GM12864 (cell line): ENCODE measurements around the gene PRKG1.

Source experiments
- DNase-seq: peaks from one replicate; pipeline ENCODE4 v3.0.0-alpha.2; 2011; ENCODE audit warnings: low read depth
- H3K4me3 ChIP-seq: 2 replicates; pipeline ENCODE4 v1.5.1; 2011; ENCODE audit warnings: mild to moderate bottlenecking, low read depth, low read length, control low read depth
- TF ChIP-seq, protein P1 (sequence below): IDR thresholded peaks from 2 replicates; pipeline ENCODE4 v1.5.1; 2011; ENCODE audit warnings: low read depth, mild to moderate bottlenecking, moderate library complexity, low read length, control low read depth, inconsistent platforms; ENCODE audit errors: missing control alignments

Gene PRKG1

DNA sequence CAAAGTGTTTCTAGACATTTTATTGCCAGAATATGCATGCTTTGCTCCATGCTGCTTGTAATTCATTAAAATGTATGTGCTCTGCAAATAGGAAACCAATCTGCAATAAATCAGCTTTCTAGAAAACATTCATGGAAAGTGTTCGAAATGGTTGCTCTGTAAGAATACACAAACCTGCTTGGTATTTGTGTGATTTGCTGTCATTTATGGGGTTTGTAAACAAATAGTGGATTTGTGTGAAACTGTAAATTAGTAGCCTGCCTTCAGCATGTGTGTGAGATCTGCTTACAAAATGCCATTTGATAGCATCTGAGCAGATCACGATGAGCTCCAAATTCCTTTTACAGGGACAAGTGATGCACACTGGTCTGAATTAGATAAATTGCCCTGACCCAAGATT is 844.2 kb downstream of the PRKG1 start:
- no peak for DNase-seq
- no peak overlapping the region for H3K4me3 ChIP-seq
- TF ChIP-seq, protein P1, sequence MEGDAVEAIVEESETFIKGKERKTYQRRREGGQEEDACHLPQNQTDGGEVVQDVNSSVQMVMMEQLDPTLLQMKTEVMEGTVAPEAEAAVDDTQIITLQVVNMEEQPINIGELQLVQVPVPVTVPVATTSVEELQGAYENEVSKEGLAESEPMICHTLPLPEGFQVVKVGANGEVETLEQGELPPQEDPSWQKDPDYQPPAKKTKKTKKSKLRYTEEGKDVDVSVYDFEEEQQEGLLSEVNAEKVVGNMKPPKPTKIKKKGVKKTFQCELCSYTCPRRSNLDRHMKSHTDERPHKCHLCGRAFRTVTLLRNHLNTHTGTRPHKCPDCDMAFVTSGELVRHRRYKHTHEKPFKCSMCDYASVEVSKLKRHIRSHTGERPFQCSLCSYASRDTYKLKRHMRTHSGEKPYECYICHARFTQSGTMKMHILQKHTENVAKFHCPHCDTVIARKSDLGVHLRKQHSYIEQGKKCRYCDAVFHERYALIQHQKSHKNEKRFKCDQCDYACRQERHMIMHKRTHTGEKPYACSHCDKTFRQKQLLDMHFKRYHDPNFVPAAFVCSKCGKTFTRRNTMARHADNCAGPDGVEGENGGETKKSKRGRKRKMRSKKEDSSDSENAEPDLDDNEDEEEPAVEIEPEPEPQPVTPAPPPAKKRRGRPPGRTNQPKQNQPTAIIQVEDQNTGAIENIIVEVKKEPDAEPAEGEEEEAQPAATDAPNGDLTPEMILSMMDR = no peak

GRCh38 chr10:51918884-51919325 is 844.6 kb downstream of the PRKG1 start:
- DNase-seq = no peak
- H3K4me3 ChIP-seq = no peak overlapping the region
- TF ChIP-seq, protein P1 = no peak

DNA sequence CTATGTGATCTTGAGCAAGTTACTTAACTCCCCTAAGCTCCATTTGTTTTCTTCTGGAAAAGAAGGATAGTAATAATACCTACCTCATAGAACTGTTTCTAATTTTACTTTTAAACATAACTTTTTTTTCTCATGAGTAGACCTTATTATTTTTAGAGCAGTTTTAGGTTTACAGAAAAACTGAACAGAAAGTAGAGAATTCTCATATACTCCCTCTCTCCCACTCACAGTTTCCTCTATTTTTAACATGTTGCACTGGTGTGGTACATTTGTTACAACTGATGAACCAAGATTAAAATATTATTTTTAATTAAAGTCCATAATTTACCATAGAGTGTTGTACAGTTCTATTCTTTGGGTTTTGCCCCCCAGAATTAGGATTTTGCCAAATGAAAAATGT is 846.4 kb downstream of the PRKG1 start:
- H3K4me3 ChIP-seq = no peak overlapping the region
- TF ChIP-seq, protein P1 = no peak
- DNase-seq = no peak

DNA sequence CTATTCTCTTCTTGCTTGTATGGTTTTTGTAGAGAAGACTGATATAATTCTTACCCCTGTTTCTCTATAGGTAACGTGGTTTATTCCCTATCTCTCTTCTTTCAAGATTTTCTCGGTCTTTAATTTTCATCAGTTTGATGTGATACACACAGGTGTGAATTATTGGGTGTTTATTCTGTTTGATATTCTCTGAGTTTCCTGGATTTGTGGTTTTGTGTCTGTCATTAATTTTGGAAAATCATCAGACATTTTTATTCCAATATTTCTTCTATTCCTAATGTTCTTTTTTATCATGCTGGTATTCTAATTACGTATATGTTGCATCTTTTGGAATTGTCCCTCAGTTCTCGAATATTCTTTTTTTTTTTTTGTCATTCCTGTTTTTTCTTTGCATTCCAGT is 850.1 kb downstream of the PRKG1 start:
- no peak for DNase-seq
- TF ChIP-seq, protein P1 = no peak

DNA sequence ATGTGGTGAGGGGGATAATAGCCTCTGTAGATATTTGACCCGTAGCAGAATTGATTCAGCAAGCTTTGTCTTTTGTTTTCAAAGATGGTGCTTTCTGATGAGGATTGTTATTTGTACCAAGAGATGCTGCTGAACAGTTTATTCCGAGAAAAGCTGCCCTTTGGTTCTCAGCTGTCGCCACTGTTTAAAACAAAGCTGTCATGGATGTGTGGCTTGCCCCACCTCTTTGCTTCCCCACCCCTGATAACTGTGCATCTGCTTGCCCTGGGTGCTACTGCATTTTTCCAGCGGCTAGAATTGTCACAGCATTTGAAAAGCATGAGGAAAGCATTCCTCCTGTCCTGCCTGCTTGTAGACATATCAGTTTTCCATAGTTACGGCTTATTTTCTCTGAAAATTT is 852.0 kb downstream of the PRKG1 start:
- TF ChIP-seq, protein P1 = no peak
- H3K4me3 ChIP-seq = no peak overlapping the region
- no peak for DNase-seq

More for the DNA sequence above, 850.1 kb downstream of the PRKG1 start:
- H3K4me3 ChIP-seq = no peak overlapping the region

GRCh38 chr10:51928162-51928561 is 853.9 kb downstream of the PRKG1 start:
- TF ChIP-seq, protein P1 = no peak
- DNase-seq = no peak

GRCh38 chr10:51932530-51932929 is 858.2 kb downstream of the PRKG1 start:
- no peak for DNase-seq
- TF ChIP-seq, protein P1 = no peak
- no peak overlapping the region for H3K4me3 ChIP-seq

More at GRCh38 chr10:51928162-51928561, 853.9 kb downstream of the PRKG1 start:
- no peak overlapping the region for H3K4me3 ChIP-seq
